PFSK-1 (cell line): Measurements from ENCODE around the gene GRIFIN.

Experiments
- FOXP2 ChIP-seq: optimal IDR thresholded peaks from 2 replicates; pipeline ENCODE3; 2011; ENCODE audit warnings: borderline replicate concordance, control low read depth, inconsistent platforms; ENCODE audit not compliant: insufficient read depth; ENCODE audit errors: extremely low read length, extremely low read depth
- POLR2AphosphoS5 ChIP-seq: IDR thresholded peaks from 2 replicates; pipeline ENCODE4 v1.6.1; 2012; ENCODE audit warnings: low read depth, mild to moderate bottlenecking, control low read depth, low read length, moderate library complexity
- REST ChIP-seq, 2 experiments: IDR thresholded peaks; 2 replicates each; pipeline versions ENCODE4 v1.6.1 to v1.8.0; 2011 to 2012; ENCODE audit warnings: low read depth in 2 of 2, low read length in 2 of 2, control low read depth in 1 of 2, inconsistent platforms in 1 of 2, mild to moderate bottlenecking in 1 of 2, moderate library complexity in 1 of 2; ENCODE audit not compliant: insufficient read depth in 1 of 2
- SIN3A ChIP-seq: IDR thresholded peaks from 2 replicates; pipeline ENCODE4 v1.6.1; 2012; ENCODE audit warnings: mild to moderate bottlenecking, low read length, moderate library complexity, borderline replicate concordance; ENCODE audit not compliant: insufficient read depth
- TAF1 ChIP-seq: IDR thresholded peaks from 2 replicates; pipeline ENCODE4 v1.6.1; 2012; ENCODE audit warnings: low read length, control low read depth, borderline replicate concordance; ENCODE audit not compliant: insufficient read depth

DNA sequence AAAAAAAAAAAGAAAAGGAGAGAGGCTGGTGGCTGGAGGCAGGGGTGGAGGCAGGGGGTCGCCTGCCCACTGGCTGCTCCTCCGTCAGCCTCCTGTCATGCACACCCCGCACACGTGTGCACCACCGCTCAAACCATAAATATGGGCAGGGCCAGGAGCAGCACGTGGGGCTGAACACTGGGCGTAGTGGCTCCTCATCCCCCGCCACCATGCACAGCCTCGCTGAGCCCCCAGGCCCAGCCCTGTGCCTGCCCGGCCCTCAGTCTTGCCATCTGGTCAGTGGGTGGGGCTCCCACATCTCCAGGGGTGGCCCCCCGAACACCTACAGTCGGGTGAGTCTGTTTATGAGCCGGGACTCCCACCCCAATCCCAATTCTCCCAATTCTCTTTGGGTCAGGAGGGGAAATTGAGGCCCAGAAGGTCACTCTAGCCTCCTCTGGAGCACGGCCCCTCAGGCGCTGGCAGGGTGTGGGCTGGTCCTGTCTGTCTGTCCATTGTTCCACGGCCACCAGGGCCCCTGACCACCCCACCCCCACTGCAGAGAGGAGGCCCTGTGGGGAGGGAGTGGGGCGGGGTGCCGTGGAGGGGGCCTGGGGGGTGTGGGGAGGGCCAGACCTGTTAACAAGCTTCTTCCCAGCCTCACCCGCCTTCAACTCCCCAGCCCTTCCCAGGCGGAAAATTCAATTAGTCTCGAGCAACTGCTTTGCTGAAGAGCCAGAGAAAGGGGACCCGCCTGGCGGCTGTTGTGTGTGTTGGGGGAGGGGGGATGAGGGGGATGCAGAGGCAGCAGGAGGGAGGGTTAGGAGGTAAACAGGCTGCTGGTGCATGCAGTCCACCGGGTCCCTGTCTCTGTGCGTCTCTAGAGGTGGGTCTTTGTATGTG lies 19.5 kb upstream of the GRIFIN start:
- no peak for TF ChIP-seq TAF1
- no peak for TF ChIP-seq POLR2AphosphoS5
- TF ChIP-seq SIN3A = no peak
- no peak for TF ChIP-seq REST (IDR thresholded peaks at IDR 0.05; ENCODE audit: insufficient read depth in 1 of 2, low read depth in 2 of 2, low read length in 2 of 2)
- TF ChIP-seq FOXP2 = no peak
